ENCODE data around the gene FGFBP2.

FGFBP2 gene

GRCh38 chr4:15929540-15929939, 33.4 kb downstream of the FGFBP2 start:
- Histone ChIP-seq H3K4me1 (no peaks in the 10 kb centered on the region), H3K27me3 (no peaks in the 10 kb centered on the region), H3K4me3 (no peak overlapping the region), H3K9me3 (no peaks in the 10 kb centered on the region), H3K36me3 (no peaks in the 10 kb centered on the region), H3K27ac (no peak overlapping the region)
- no peak for TF ChIP-seq CTCF (IDR thresholded peaks at IDR 0.05)
- intact Hi-C loops (cut with DNase I; ENCODE audit: low total_unique reads) = no loop called here
- no peak for DNase-seq

- no peak for TF ChIP-seq CTCF (IDR thresholded peaks at IDR 0.05)
- H3K9me3 ChIP-seq = no peaks in the 10 kb centered on the region
- no peaks in the 10 kb centered on the region for H3K4me1 ChIP-seq
- no peaks in the 10 kb centered on the region for H3K36me3 ChIP-seq
- H3K27ac ChIP-seq = no peak overlapping the region
- no peaks in the 10 kb centered on the region for H3K27me3 ChIP-seq
- no peak overlapping the region for H3K4me3 ChIP-seq
- intact Hi-C loops (cut with DNase I; ENCODE audit: low total_unique reads) = no loop called here
- DNase-seq = no peak
Observed at GRCh38 chr4:15928883-15929282, 34.1 kb downstream of the FGFBP2 start.

- no peaks in the 10 kb centered on the region for H3K36me3 ChIP-seq
- no peaks in the 10 kb centered on the region for H3K27me3 ChIP-seq
- DNase-seq = no peak
- H3K27ac ChIP-seq = no peak overlapping the region
- intact Hi-C loops (cut with DNase I; ENCODE audit: low total_unique reads) = no loop called here
- H3K9me3 ChIP-seq = no peaks in the 10 kb centered on the region
- no peak overlapping the region for H3K4me3 ChIP-seq
- H3K4me1 ChIP-seq = no peaks in the 10 kb centered on the region
- TF ChIP-seq CTCF (IDR thresholded peaks at IDR 0.05) = no peak
Observed at GRCh38 chr4:15926486-15926885, 36.5 kb downstream of the FGFBP2 start.

- H3K4me3 ChIP-seq = no peak overlapping the region
- intact Hi-C loops (cut with DNase I; ENCODE audit: low total_unique reads) = no loop called here
- no peak for TF ChIP-seq CTCF (IDR thresholded peaks at IDR 0.05)
Observed at GRCh38 chr4:15925830-15926229, 37.1 kb downstream of the FGFBP2 start.

GRCh38 chr4:15921592-15921932, 41.4 kb downstream of the FGFBP2 start:
- no peaks in the 10 kb centered on the region for H3K36me3 ChIP-seq
- TF ChIP-seq CTCF (IDR thresholded peaks at IDR 0.05) = no peak
- H3K4me1 ChIP-seq = peaks cover 0 to 7% (median 2%) of the 10 kb centered on the region in 4 donors
- no peak overlapping the region for H3K27ac ChIP-seq
- no peaks in the 10 kb centered on the region for H3K9me3 ChIP-seq
- no peaks in the 10 kb centered on the region for H3K27me3 ChIP-seq
- no peak for DNase-seq
- intact Hi-C loops (cut with DNase I; ENCODE audit: low total_unique reads) = no loop called here
- H3K4me3 ChIP-seq = no peak overlapping the region

More at GRCh38 chr4:15925830-15926229, 37.1 kb downstream of the FGFBP2 start:
- Histone ChIP-seq H3K27ac (no peak overlapping the region), H3K9me3 (no peaks in the 10 kb centered on the region), H3K4me1 (peaks cover 0 to 4% (median 2%) of the 10 kb centered on the region in 4 donors), H3K36me3 (no peaks in the 10 kb centered on the region), H3K27me3 (no peaks in the 10 kb centered on the region)
- DNase-seq = no peak
